ENCODE data around the gene LRMDA. TPM values are rescaled to one million over a fixed set of nuclear protein-coding genes. Genes with fewer than 3 reads are reported as not detected.
A peak's percentile ranks its signal among the peaks of the same experiment; 100 is the strongest.
"Not testable (repeated sequence)": the region's sequence is repeated elsewhere in the genome, so short reads cannot be mapped to it uniquely, and the experiment has no call there.

Gene LRMDA
- total RNA-seq, 1 donor from 2014 or later: 0.96 TPM

DNA sequence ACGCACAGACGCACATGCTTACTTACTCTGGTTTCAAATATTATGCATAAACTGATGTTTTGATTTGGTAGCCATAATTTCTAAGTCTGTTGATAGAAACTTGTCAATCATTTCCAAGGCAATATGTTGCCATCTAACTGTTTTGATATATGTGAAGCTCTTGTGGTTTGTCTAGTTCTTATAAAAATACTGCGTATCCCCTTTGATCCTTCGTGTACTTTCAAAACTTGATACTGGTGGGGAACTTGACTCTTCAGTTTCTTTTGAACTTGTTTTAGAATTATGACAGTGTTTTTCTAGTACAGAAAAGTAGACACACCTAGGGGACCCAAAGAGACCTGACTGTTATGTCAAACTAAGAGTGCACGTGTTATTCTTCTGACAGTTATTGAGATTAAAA, 708.0 kb downstream of the LRMDA start:
- H3K27me3 ChIP-seq: no peaks in the 10 kb centered on the region
- intact Hi-C loops (cut with DNase I): no loop called here

DNA sequence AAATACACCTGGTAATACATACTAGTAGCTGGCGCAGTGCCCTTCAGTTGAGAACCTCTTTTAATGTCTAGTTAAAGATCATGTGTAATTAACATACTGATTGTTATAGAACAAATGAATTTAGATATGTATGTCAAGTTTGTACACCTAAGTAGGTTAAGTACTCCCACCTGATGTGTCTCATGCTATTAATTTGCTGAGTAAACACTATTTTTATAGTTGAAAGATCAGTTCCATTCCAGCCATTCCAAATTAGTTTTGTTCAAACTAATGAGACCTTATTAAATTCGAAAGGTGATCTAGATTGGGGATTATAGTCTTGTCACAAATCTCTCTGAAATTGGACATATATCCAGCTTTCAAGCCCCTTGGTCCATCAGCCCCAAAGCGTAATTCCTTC, 710.0 kb downstream of the LRMDA start:
- Histone ChIP-seq H3K27me3 (no peaks in the 10 kb centered on the region), H3K36me3 (no peaks in the 10 kb centered on the region), H3K9me3 (no peaks in the 10 kb centered on the region), H3K4me3 (no peak overlapping the region), H3K27ac (no peak overlapping the region), H3K4me1 (no peaks in the 10 kb centered on the region)
- DNase-seq (ENCODE audit: low spot score in 2 of 2): no peak
- intact Hi-C loops (cut with DNase I): no loop called here
- TF ChIP-seq, protein P1, sequence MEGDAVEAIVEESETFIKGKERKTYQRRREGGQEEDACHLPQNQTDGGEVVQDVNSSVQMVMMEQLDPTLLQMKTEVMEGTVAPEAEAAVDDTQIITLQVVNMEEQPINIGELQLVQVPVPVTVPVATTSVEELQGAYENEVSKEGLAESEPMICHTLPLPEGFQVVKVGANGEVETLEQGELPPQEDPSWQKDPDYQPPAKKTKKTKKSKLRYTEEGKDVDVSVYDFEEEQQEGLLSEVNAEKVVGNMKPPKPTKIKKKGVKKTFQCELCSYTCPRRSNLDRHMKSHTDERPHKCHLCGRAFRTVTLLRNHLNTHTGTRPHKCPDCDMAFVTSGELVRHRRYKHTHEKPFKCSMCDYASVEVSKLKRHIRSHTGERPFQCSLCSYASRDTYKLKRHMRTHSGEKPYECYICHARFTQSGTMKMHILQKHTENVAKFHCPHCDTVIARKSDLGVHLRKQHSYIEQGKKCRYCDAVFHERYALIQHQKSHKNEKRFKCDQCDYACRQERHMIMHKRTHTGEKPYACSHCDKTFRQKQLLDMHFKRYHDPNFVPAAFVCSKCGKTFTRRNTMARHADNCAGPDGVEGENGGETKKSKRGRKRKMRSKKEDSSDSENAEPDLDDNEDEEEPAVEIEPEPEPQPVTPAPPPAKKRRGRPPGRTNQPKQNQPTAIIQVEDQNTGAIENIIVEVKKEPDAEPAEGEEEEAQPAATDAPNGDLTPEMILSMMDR (IDR thresholded peaks at IDR 0.05): no peak

More for the DNA sequence above, 708.0 kb downstream of the LRMDA start:
- Histone ChIP-seq H3K27ac (no peak overlapping the region), H3K9me3 (no peaks in the 10 kb centered on the region), H3K4me3 (no peak overlapping the region), H3K4me1 (no peaks in the 10 kb centered on the region), H3K36me3 (no peaks in the 10 kb centered on the region)
- DNase-seq (ENCODE audit: low spot score in 2 of 2): no peak
- TF ChIP-seq, protein P1 (IDR thresholded peaks at IDR 0.05): no peak

DNA sequence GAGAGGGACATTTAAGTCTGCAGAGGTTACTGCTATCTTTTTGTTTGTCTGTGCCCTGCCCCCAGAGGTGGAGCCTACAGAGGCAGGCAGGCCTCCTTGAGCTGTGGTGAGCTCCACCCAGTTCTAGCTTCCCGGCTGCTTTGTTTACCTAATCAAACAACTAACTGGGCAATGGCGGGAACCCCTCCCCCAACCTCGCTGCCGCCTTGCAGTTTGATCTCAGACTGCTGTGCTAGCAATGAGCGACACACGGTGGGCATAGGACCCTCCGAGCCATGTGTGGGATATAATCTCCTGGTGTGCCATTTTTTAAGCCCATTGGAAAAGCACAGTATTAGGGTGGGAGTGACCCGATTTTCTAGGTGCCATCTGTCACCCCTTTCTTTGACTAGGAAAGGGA, 716.8 kb downstream of the LRMDA start:
- not testable (repeated sequence) for H3K36me3 ChIP-seq

DNA sequence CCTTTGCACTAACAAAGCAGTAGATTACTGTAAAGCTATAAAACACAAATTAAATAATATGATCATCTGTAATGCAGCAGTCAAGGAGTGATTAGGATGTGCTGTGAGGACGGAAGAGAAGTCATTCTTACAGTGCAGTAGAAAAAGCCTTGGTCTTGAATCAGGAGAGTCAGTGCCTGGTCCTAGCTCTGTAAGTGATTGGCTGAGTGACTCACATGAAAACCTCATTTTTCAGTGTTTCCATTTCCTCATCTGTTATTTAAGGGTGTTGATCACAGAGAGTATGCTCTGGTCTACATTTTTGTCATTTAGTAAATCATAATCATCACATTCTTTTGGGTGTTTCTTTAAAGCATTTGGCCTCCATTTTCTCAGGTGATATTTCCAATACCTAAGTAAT, 717.8 kb downstream of the LRMDA start:
- no peak overlapping the region for H3K4me3 ChIP-seq
- DNase-seq (ENCODE audit: low spot score in 2 of 2): no peak
- H3K27ac ChIP-seq: peak overlapping the region in 1 of 2 donors; percentile 27
- TF ChIP-seq, protein P1 (IDR thresholded peaks at IDR 0.05): no peak
- H3K27me3 ChIP-seq: no peaks in the 10 kb centered on the region
- no peaks in the 10 kb centered on the region for H3K36me3 ChIP-seq
- H3K4me1 ChIP-seq: peaks cover 0 to 19% of the 10 kb centered on the region in 2 donors
- no peaks in the 10 kb centered on the region for H3K9me3 ChIP-seq
- intact Hi-C loops (cut with DNase I): no loop called here

More for the DNA sequence above, 716.8 kb downstream of the LRMDA start:
- intact Hi-C loops (cut with DNase I); H3K27ac ChIP-seq; H3K27me3 ChIP-seq; DNase-seq (ENCODE audit: low spot score in 2 of 2); H3K9me3 ChIP-seq; H3K4me3 ChIP-seq: not testable (repeated sequence)
- peaks cover 0 to 19% of the 10 kb centered on the region in 2 donors for H3K4me1 ChIP-seq

DNA sequence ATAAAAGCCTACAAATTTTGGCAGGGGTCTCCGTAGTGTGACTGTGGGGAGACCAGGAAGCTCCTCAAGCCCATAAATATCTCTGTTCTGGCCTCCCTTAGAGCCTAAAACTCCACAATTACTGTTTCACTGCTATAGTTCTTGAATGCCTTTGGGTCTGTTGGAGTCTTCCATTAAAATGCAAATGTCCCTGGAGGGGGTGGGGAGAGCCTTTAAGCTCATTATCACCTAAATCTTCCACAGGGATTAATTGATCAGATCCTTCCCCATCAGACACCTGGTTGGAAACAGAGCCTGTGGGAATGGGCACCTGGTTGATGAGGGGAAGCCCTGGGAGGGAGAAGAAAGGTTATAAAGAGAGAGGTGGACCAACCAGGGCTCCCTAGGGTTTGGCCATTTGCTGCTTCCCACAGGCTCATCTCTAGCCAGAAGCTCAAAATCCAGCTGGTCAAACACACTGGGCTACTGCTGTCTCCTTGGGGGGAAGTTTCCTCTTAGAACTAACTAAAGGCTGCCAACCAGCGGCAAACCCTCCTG, 718.2 kb downstream of the LRMDA start:
- no peak overlapping the region for H3K4me3 ChIP-seq
- H3K36me3 ChIP-seq: no peaks in the 10 kb centered on the region
- no peaks in the 10 kb centered on the region for H3K27me3 ChIP-seq
- DNase-seq (ENCODE audit: low spot score in 2 of 2): no peak
- H3K27ac ChIP-seq: peak overlapping the region; percentile 27 to 58
- H3K4me1 ChIP-seq: peaks cover 0 to 19% of the 10 kb centered on the region in 2 donors
- TF ChIP-seq, protein P1 (IDR thresholded peaks at IDR 0.05): no peak
- intact Hi-C loops (cut with DNase I): no loop called here
- H3K9me3 ChIP-seq: no peaks in the 10 kb centered on the region

DNA sequence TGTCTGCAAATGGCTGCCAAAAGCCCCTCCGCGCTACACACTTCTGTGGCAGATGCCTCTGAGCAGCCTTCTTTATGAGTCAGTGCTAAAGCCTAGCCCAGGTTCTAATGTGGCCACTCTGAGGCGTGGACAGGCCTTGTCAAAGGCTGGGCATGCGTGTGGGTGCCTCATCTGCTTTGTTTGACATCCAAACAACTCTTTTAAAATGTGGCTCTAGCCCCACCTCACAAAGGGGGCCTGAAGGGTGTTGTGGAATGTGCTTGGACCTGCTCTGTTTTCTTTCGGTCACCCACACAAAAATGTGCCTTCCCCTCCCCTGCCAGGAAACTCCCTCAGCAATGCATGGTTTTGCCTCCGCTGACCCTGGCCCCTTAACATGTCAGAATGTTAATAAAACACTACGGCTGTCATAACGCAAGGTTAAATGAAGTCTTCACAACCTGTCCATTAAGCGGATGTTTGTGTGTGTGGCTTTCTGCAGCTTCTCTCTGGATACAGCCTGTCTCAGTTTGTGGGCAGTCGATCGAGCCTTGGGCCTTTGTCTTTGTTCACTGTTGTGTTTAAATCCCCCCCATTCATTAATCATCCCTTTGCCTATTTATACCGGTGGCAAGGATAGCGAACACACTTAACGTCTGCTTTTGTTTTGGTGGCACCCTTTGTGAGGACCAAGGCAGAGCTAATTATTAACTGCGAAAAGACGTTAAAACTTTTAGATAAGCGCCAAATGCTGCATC, 718.9 kb downstream of the LRMDA start:
- peak in 1 of 2 donors; percentile 63 for DNase-seq (ENCODE audit: low spot score in 2 of 2)
- Histone ChIP-seq H3K27ac (peak overlapping the region; percentile 27 to 58), H3K27me3 (no peaks in the 10 kb centered on the region), H3K4me3 (peak overlapping the region in 1 of 2 donors; percentile 15), H3K9me3 (no peaks in the 10 kb centered on the region), H3K36me3 (no peaks in the 10 kb centered on the region), H3K4me1 (peaks cover 0 to 19% of the 10 kb centered on the region in 2 donors)
- TF ChIP-seq, protein P1 (IDR thresholded peaks at IDR 0.05): no peak
- intact Hi-C loops (cut with DNase I): no loop called here

All from ascending aorta (tissue), 2 donors.